ENCODE results near the gene C2orf76.
"Not testable (repeated sequence)": the region's sequence is repeated elsewhere in the genome, so short reads cannot be mapped to it uniquely, and the experiment has no call there.

The C2orf76 gene

DNA sequence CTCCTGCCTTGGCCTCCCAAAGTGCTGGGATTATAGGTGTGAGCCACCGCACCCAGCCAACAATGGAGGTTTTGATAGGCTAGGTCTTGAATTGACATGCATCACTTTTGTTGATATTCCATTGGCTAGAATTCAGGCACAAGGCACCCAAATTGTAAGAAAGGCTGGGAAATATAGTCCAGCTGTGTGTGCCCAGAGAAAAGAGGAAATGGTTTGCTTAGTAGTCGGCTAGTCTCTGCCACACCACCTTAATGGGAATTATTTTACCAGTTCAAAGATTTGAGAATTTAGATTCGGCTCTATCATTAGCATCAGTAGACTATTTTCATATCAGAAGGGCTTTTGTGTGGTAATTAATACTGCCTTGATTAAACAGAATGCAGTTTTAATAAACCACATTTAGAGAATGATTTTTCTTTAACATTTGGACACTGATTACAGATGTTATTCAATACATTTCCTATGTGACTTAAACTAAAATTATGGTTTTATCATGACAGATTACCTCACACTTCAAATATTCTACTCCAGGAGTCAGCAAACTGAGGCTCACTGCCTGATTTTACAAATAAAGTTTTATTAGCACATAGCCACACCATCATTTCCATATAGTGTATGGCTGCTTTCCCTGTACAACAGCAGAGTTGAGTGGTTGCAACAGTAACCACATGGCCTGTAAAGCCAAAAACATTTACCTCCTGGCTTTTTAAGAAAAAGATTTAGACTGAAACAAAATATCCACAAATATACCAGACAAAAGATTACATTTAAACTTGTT lies 27.5 kb upstream of the C2orf76 start:
- peaks cover 6% of the 10 kb centered on the region for H3K4me1 ChIP-seq (ENCODE audit: insufficient read depth, low read length)
- H3K9me3 ChIP-seq (ENCODE audit: low read length) = no peaks in the 10 kb centered on the region
- H3K27me3 ChIP-seq (ENCODE audit: control insufficient read depth in 1 of 2, insufficient read depth in 2 of 2, low read length in 2 of 2) = no peaks in the 10 kb centered on the region
- H3K9ac ChIP-seq (ENCODE audit: low read length) = no peak overlapping the region
- H3K36me3 ChIP-seq (ENCODE audit: insufficient read depth, low read length) = no peaks in the 10 kb centered on the region
- H3K27ac ChIP-seq (ENCODE audit: low read depth, low read length) = no peak overlapping the region
- no peak overlapping the region for H3K4me3 ChIP-seq (ENCODE audit: low read depth in 1 of 2, low read length in 2 of 2)

DNA sequence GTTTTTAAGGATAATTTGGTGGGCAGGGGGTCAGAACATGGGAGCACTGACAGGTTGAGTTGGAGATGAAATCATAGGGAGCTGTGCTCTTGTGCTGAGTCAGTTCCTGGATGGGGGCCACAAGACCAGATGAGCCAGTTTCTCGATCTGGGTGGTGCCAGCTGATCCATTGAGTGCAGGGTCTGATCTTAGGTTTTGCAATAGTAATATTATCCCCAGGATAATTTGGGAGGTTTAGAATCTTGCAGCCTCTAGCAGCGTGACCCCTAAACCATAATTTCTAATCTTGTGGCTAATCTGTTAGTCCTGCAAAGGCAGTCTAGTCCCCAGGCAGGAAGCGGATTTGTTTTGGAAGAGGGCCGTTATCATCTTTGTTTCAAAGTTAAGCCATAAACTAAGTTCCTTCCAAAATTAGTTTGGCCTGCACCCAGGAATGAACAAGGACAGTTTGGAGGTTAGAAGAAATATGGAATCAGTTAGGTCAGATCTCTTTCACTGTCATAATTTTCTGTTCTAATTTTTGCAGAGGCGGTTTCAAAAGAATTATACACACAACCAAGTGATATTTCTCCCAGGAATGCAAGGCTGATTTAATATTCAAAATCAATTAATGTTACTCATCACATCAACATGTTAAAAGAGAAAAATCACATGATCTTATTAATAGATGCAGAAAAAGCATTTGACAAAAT lies 23.1 kb upstream of the C2orf76 start:
- peaks cover 8% of the 10 kb centered on the region for H3K4me1 ChIP-seq (ENCODE audit: insufficient read depth, low read length)
- no peak overlapping the region for H3K27ac ChIP-seq (ENCODE audit: low read depth, low read length)
- H3K9me3 ChIP-seq (ENCODE audit: low read length) = no peaks in the 10 kb centered on the region
- no peaks in the 10 kb centered on the region for H3K36me3 ChIP-seq (ENCODE audit: insufficient read depth, low read length)
- H3K9ac ChIP-seq (ENCODE audit: low read length) = no peak overlapping the region
- no peak overlapping the region for H3K4me3 ChIP-seq (ENCODE audit: low read depth in 1 of 2, low read length in 2 of 2)
- H3K27me3 ChIP-seq (ENCODE audit: control insufficient read depth in 1 of 2, insufficient read depth in 2 of 2, low read length in 2 of 2) = no peaks in the 10 kb centered on the region

DNA sequence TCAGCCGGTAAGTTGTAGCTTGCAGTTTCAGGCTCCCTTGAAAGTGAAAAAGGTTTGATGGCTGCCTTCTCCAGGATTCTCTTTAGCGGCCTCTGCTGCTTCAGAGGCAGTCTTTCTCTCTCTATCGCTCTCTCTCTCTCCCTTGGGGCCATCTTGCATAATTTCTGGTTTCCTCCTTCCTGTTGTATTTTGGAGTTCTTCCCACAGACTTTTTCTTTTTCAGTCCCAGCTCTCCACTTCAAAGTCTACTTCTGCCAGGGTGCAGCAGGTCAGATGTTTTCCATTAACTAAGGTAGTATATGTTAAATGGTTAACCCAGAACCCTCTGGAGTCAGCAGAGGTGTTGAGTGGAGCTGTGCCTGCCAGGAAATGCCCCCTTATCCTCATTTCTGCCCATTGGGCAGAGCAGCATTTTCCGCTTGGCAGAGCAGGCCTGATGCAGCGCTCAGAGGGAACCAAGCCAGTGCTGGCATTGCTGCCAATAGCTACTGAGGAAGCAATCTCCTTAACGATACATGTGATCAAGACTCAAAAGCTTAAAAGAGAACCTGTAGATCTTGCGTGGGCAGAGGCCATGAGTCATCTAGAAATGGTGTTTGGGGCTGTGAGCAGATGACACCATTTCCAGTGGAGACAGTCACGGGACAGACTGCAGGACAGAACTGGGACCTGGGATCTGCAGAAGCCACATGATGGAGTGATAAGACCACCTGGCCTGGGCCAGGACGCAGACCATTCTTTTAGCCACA lies 20.9 kb upstream of the C2orf76 start:
- Histone ChIP-seq H3K27ac (ENCODE audit: low read depth, low read length) (no peak overlapping the region), H3K27me3 (ENCODE audit: control insufficient read depth in 1 of 2, insufficient read depth in 2 of 2, low read length in 2 of 2) (no peaks in the 10 kb centered on the region), H3K9me3 (ENCODE audit: low read length) (no peaks in the 10 kb centered on the region), H3K4me1 (ENCODE audit: insufficient read depth, low read length) (peaks cover 8% of the 10 kb centered on the region), H3K36me3 (ENCODE audit: insufficient read depth, low read length) (no peaks in the 10 kb centered on the region), H3K4me3 (ENCODE audit: low read depth in 1 of 2, low read length in 2 of 2) (no peak overlapping the region), H3K9ac (ENCODE audit: low read length) (no peak overlapping the region)

DNA sequence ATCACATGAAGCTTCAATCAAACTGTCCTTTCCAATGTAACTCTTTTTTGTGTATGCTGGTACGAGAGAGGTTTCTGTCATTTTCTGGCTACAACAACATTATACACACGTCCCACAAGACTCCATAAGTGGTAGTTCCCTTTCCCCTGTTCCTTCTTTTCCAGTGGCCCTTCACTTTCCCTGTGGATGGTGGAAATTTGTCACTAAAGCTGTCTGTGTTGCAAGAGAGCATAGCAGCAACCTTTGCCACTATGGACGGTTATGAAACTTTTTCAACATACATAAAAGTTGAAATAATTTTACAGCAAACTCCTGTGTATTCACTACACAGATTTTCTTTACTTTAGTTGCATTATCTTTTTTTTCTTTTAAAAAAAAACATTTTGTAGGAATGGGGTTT lies 18.8 kb upstream of the C2orf76 start:
- Histone ChIP-seq H3K27me3 (ENCODE audit: control insufficient read depth in 1 of 2, insufficient read depth in 2 of 2, low read length in 2 of 2) (no peaks in the 10 kb centered on the region), H3K9me3 (ENCODE audit: low read length) (no peaks in the 10 kb centered on the region), H3K4me3 (ENCODE audit: low read depth in 1 of 2, low read length in 2 of 2) (no peak overlapping the region), H3K9ac (ENCODE audit: low read length) (no peak overlapping the region), H3K27ac (ENCODE audit: low read depth, low read length) (no peak overlapping the region), H3K36me3 (ENCODE audit: insufficient read depth, low read length) (no peaks in the 10 kb centered on the region), H3K4me1 (ENCODE audit: insufficient read depth, low read length) (peaks cover 8% of the 10 kb centered on the region)

DNA sequence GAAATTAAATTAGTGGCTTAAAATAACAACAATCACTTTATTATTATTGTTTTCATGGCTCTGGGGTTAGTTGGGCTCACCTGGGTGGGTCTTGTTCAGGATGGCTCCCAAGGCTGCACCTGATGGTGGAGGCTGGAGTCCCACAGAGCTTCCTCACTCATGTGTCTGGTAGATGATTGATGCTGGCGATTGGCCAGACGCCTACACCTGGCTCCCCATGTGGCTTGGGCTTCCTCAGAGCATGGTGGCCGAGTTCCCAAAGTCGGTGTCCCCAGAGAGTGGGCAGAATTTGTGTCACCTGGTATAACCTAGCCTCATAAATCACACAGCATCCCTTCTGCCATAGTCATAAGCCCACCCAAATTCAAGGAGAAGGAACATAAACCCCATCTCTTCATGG lies 18.3 kb upstream of the C2orf76 start:
- Histone ChIP-seq H3K9ac (ENCODE audit: low read length) (no peak overlapping the region), H3K4me1 (ENCODE audit: insufficient read depth, low read length) (peaks cover 8% of the 10 kb centered on the region), H3K27ac (ENCODE audit: low read depth, low read length) (no peak overlapping the region), H3K9me3 (ENCODE audit: low read length) (no peaks in the 10 kb centered on the region), H3K36me3 (ENCODE audit: insufficient read depth, low read length) (no peaks in the 10 kb centered on the region), H3K27me3 (ENCODE audit: control insufficient read depth in 1 of 2, insufficient read depth in 2 of 2, low read length in 2 of 2) (no peaks in the 10 kb centered on the region), H3K4me3 (ENCODE audit: low read depth in 1 of 2, low read length in 2 of 2) (no peak overlapping the region)

DNA sequence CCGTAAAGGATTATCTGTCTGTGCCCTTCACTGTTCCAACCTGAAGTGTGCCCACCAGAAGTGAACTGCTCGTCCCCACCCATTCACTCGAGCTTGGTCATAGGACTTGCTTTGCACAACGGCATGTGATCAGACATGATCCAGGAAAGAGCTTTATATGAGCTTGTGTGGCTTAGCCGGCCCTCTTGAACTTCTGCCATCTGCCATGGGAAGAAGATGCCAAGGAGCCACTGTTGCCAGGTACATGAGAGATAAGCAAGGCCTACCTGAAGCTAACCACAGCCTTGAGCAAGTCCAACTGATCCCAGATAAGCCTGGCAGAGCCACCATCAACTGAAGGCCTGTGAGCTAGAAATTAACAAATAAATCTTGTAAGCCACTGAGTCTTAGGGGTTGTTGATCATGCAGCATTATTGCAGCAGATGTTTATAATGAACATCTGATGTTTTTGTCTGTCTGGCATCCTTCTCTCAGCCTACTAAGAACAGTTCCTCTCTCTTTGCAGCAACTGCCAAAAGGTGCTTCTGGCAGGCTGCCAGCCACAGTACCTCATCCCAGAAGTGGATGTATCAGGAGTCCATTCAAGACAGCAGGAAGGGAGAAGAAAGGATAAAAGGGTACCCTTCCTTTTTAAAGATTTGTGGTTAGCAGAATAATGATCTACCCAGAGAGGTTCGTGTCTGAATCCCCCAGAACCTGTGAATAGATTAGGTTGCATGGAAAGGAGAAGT lies 16.9 kb upstream of the C2orf76 start:
- no peaks in the 10 kb centered on the region for H3K27me3 ChIP-seq (ENCODE audit: control insufficient read depth in 1 of 2, insufficient read depth in 2 of 2, low read length in 2 of 2)
- H3K9ac ChIP-seq (ENCODE audit: low read length) = no peak overlapping the region
- H3K4me3 ChIP-seq (ENCODE audit: low read depth in 1 of 2, low read length in 2 of 2) = no peak overlapping the region
- no peaks in the 10 kb centered on the region for H3K4me1 ChIP-seq (ENCODE audit: insufficient read depth, low read length)
- no peak overlapping the region for H3K27ac ChIP-seq (ENCODE audit: low read depth, low read length)
- H3K9me3 ChIP-seq (ENCODE audit: low read length) = no peaks in the 10 kb centered on the region
- no peaks in the 10 kb centered on the region for H3K36me3 ChIP-seq (ENCODE audit: insufficient read depth, low read length)

DNA sequence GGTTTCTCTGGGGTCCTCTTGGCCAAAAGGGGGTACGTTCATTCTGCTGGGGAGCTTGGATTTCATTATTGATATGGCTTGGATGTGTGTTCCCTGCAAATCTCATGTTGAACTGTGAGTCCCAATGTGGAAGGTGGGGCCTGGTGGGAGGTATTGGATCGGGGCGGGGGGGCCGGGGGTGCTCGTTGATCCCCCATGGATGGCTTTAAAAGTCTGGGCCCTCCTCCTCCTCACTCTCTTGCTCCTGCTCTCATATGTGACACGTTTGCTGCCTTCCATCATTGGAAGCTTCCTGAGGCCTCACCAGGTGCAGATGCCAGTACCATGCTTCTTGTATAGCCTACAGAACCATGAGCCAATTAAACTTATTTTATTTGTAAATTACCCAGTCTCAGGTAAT lies 11.9 kb upstream of the C2orf76 start:
- no peaks in the 10 kb centered on the region for H3K4me1 ChIP-seq (ENCODE audit: insufficient read depth, low read length)
- no peak overlapping the region for H3K9ac ChIP-seq (ENCODE audit: low read length)
- no peak overlapping the region for H3K4me3 ChIP-seq (ENCODE audit: low read depth in 1 of 2, low read length in 2 of 2)
- H3K27me3 ChIP-seq (ENCODE audit: control insufficient read depth in 1 of 2, insufficient read depth in 2 of 2, low read length in 2 of 2) = no peaks in the 10 kb centered on the region
- H3K27ac ChIP-seq (ENCODE audit: low read depth, low read length) = no peak overlapping the region
- peaks cover under 1% of the 10 kb centered on the region for H3K36me3 ChIP-seq (ENCODE audit: insufficient read depth, low read length)
- no peaks in the 10 kb centered on the region for H3K9me3 ChIP-seq (ENCODE audit: low read length)

DNA sequence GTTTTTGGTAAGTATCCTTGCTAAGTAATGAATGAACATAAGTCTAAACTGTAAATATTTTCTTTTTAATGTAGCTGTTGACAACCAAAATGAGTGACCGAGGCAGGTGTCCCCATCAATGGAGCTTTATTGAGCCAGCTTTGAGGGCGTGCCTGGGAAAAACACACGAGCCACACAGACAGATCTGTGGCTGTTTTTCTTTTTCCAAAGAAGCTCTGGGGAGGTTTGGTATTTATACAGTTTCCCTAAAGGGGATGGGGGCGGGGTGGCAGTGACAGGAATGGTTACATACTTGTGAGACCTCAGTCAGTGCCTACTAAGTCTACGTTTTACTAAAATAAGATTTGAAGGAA lies 11.3 kb upstream of the C2orf76 start:
- Histone ChIP-seq H3K36me3 (ENCODE audit: insufficient read depth, low read length) (peaks cover 7% of the 10 kb centered on the region), H3K27ac (ENCODE audit: low read depth, low read length) (no peak overlapping the region), H3K9ac (ENCODE audit: low read length) (no peak overlapping the region)

DNA sequence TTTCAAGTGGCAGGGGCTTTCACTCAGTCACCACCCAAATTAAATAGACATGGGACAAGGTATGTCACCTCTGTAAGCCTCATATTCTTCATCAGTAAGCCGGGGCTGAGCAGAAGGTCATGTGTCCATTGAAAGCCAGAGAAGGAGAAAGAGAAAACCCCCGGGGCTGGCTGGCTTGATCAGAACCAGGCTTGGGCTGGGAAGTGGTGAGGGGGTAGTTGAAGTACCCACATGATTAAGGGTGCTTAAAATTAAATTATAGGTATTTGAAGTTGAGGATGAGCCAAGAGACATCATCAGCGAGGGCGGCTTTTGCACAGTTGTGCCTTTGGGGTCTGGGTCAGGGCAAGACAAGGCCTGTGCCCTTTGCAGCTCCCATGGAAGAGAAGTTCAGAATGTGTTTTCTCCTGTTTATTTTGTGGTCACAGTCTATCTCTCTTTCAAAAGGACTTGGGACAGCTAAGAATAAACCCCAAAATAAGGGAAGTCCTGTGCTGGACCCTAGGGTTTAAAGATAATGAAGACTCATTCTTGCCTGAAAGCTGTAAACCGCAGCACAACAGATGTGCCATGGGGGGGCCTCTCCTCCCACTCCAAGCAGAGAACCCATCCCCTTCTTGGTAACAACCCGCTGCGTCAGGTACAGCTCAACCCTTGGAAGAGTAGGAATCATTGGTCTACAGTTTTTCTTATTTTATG lies 10.8 kb upstream of the C2orf76 start:
- H3K27ac ChIP-seq (ENCODE audit: low read depth, low read length) = no peak overlapping the region
- H3K4me3 ChIP-seq (ENCODE audit: low read depth in 1 of 2, low read length in 2 of 2) = no peak overlapping the region

More for the DNA sequence above, 11.3 kb upstream of the C2orf76 start:
- Histone ChIP-seq H3K9me3 (ENCODE audit: low read length) (no peaks in the 10 kb centered on the region), H3K4me1 (ENCODE audit: insufficient read depth, low read length) (no peaks in the 10 kb centered on the region), H3K4me3 (ENCODE audit: low read depth in 1 of 2, low read length in 2 of 2) (no peak overlapping the region), H3K27me3 (ENCODE audit: control insufficient read depth in 1 of 2, insufficient read depth in 2 of 2, low read length in 2 of 2) (no peaks in the 10 kb centered on the region)

DNA sequence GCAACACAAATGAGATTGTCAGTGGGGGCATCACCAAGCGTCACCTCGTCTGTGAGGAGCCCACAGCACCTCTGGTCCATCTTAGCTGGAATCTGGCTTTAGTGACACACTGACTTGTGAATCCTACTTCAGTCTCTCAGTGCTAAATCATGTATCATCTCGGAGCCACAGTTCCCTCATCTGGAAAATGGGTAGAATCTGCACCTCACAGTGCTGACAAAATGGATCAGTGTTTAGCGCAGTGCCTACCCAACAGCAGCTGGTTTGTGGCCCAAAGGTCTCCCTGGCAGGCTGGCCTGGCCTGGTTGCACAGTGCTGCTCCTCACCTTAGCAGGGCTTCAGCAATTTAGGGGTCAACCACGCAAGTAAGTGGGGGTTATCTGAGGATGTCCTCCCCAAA lies 10.2 kb upstream of the C2orf76 start:
- Histone ChIP-seq H3K36me3 (ENCODE audit: insufficient read depth, low read length) (peaks cover 18% of the 10 kb centered on the region), H3K27ac (ENCODE audit: low read depth, low read length) (no peak overlapping the region), H3K27me3 (ENCODE audit: control insufficient read depth in 1 of 2, insufficient read depth in 2 of 2, low read length in 2 of 2) (no peaks in the 10 kb centered on the region), H3K4me3 (ENCODE audit: low read depth in 1 of 2, low read length in 2 of 2) (no peak overlapping the region), H3K9ac (ENCODE audit: low read length) (no peak overlapping the region), H3K4me1 (ENCODE audit: insufficient read depth, low read length) (no peaks in the 10 kb centered on the region), H3K9me3 (ENCODE audit: low read length) (no peaks in the 10 kb centered on the region)

More for the DNA sequence above, 10.8 kb upstream of the C2orf76 start:
- H3K36me3 ChIP-seq (ENCODE audit: insufficient read depth, low read length) = peaks cover 12% of the 10 kb centered on the region
- H3K27me3 ChIP-seq (ENCODE audit: control insufficient read depth in 1 of 2, insufficient read depth in 2 of 2, low read length in 2 of 2) = no peaks in the 10 kb centered on the region
- no peak overlapping the region for H3K9ac ChIP-seq (ENCODE audit: low read length)
- no peaks in the 10 kb centered on the region for H3K4me1 ChIP-seq (ENCODE audit: insufficient read depth, low read length)
- no peaks in the 10 kb centered on the region for H3K9me3 ChIP-seq (ENCODE audit: low read length)

DNA sequence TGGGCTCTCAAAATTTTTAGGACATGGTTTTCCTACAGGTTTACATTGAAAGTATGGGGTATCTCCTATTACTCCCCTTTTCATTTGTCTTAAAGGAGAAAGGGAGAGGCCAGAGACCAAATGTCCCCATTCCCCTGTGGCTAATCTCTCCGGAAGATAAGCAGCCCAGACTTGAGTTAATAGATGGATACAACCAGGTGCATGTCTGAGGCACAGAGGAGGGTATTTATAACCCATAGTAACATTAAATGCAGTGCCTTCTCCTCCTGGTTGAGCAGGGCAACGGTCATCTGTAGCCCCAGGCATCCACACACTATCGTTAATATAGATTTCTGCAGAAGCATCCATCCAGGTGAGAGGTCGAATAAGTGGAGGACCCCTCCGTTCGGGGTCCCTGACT lies 9.8 kb upstream of the C2orf76 start:
- not testable (repeated sequence) for H3K27ac ChIP-seq (ENCODE audit: low read depth, low read length); H3K9ac ChIP-seq (ENCODE audit: low read length); H3K27me3 ChIP-seq (ENCODE audit: control insufficient read depth in 1 of 2, insufficient read depth in 2 of 2, low read length in 2 of 2); H3K4me3 ChIP-seq (ENCODE audit: low read depth in 1 of 2, low read length in 2 of 2); H3K4me1 ChIP-seq (ENCODE audit: insufficient read depth, low read length); H3K9me3 ChIP-seq (ENCODE audit: low read length)
- H3K36me3 ChIP-seq (ENCODE audit: insufficient read depth, low read length) = peaks cover 22% of the 10 kb centered on the region
